Glutamatergic neuron (in vitro differentiated cells): ENCODE results near the gene CANX. TPM values are rescaled to one million over a fixed set of nuclear protein-coding genes. Genes with fewer than 3 reads are reported as not detected.
A peak's percentile ranks its signal among the peaks of the same experiment; 100 is the strongest.

Experiments used
- DNase-seq: peaks from one replicate; pipeline ENCODE4 v3.0.0; 2022
- H3K27ac Mint-ChIP-seq: one replicate; pipeline ENCODE4 v1.8.0; 2020; ENCODE audit warnings: mild to moderate bottlenecking, mixed read lengths, inconsistent platforms; ENCODE audit not compliant: unreplicated experiment
- H3K27me3 Mint-ChIP-seq: one replicate; pipeline ENCODE4 v1.8.0; 2020; ENCODE audit warnings: mild to moderate bottlenecking, moderate library complexity, mixed read lengths, inconsistent platforms; ENCODE audit not compliant: unreplicated experiment
- H3K36me3 Mint-ChIP-seq: one replicate; pipeline ENCODE4 v1.8.0; 2020; ENCODE audit warnings: mild to moderate bottlenecking, mixed read lengths, inconsistent platforms; ENCODE audit not compliant: unreplicated experiment
- H3K4me1 Mint-ChIP-seq: one replicate; pipeline ENCODE4 v1.8.0; 2020; ENCODE audit warnings: mild to moderate bottlenecking, low read depth, mixed read lengths, inconsistent platforms; ENCODE audit not compliant: unreplicated experiment
- H3K4me3 Mint-ChIP-seq: one replicate; pipeline ENCODE4 v1.8.0; 2020; ENCODE audit warnings: mild to moderate bottlenecking, mixed read lengths, inconsistent platforms; ENCODE audit not compliant: unreplicated experiment
- H3K9me3 Mint-ChIP-seq: one replicate; pipeline ENCODE4 v1.8.0; 2020; ENCODE audit warnings: mild to moderate bottlenecking, moderate library complexity, mixed read lengths, inconsistent platforms; ENCODE audit not compliant: unreplicated experiment
- CTCF ChIP-seq: fragments of 200-600 bp; sonication (generic); IDR thresholded peaks from one replicate; pipeline ENCODE4 v1.5.0; 2021; ENCODE audit not compliant: partially characterized antibody, unreplicated experiment
- total RNA-seq: library from RNA; stranded (reverse); fragmentation: NEBNext Ultra II Directional; extraction: Animal tissue kit (Norgen Biotek cat#: 25700); gene quantifications from one replicate; pipeline ENCODE4 v1.2.1, GENCODE V29; 2021; ENCODE audit not compliant: unreplicated experiment

Gene CANX
- total RNA-seq, 1 donor from 2014 or later, result 363 TPM

GRCh38 chr5:179763215-179763945, 64.6 kb downstream of the CANX start:
- Mint-ChIP-seq H3K9me3 (no peaks in the 10 kb centered on the region), H3K4me3 (peak overlapping the region; percentile 48), H3K4me1 (peaks cover 60% of the 10 kb centered on the region), H3K27me3 (peaks cover 3% of the 10 kb centered on the region), H3K36me3 (no peaks in the 10 kb centered on the region), H3K27ac (peak overlapping the region; percentile 15)
- TF ChIP-seq CTCF, result peak; percentile 88
- DNase-seq, result peak; percentile 54

GRCh38 chr5:179764056-179764455, 65.3 kb downstream of the CANX start:
- Mint-ChIP-seq H3K4me3 (no peak overlapping the region), H3K36me3 (no peaks in the 10 kb centered on the region), H3K4me1 (peaks cover 61% of the 10 kb centered on the region), H3K9me3 (no peaks in the 10 kb centered on the region), H3K27me3 (peaks cover 3% of the 10 kb centered on the region), H3K27ac (peak overlapping the region; percentile 3)
- no peak for DNase-seq
- no peak for TF ChIP-seq CTCF

GRCh38 chr5:179765400-179765799, 66.6 kb downstream of the CANX start:
- no peak for TF ChIP-seq CTCF
- H3K27me3 Mint-ChIP-seq, result no peaks in the 10 kb centered on the region
- no peaks in the 10 kb centered on the region for H3K9me3 Mint-ChIP-seq
- H3K27ac Mint-ChIP-seq, result peak overlapping the region; percentile 94
- peak overlapping the region; percentile 59 for H3K4me3 Mint-ChIP-seq
- no peaks in the 10 kb centered on the region for H3K36me3 Mint-ChIP-seq
- DNase-seq, result peak; percentile 49
- peaks cover 53% of the 10 kb centered on the region for H3K4me1 Mint-ChIP-seq

- H3K4me3 Mint-ChIP-seq, result peak overlapping the region; percentile 59
- DNase-seq, result no peak
- H3K4me1 Mint-ChIP-seq, result peaks cover 51% of the 10 kb centered on the region
- H3K36me3 Mint-ChIP-seq, result no peaks in the 10 kb centered on the region
- H3K9me3 Mint-ChIP-seq, result no peaks in the 10 kb centered on the region
- no peak for TF ChIP-seq CTCF
- H3K27me3 Mint-ChIP-seq, result no peaks in the 10 kb centered on the region
- H3K27ac Mint-ChIP-seq, result peak overlapping the region; percentile 94
Measured at GRCh38 chr5:179766021-179766725, 67.4 kb downstream of the CANX start.

GRCh38 chr5:179766726-179767455, 68.1 kb downstream of the CANX start:
- Mint-ChIP-seq H3K27ac (peak overlapping the region; percentile 94), H3K4me1 (peaks cover 47% of the 10 kb centered on the region), H3K36me3 (no peaks in the 10 kb centered on the region), H3K4me3 (peak overlapping the region; percentile 64), H3K27me3 (no peaks in the 10 kb centered on the region), H3K9me3 (no peaks in the 10 kb centered on the region)
- DNase-seq, result no peak
- no peak for TF ChIP-seq CTCF
